Uterus (tissue), 2 donors: ENCODE results near the gene ITGB8.

Experiments used
- POLR2A ChIP-seq, 2 donors: fragments of 450-650 bp; IDR thresholded peaks; one replicate each; pipeline ENCODE4 v1.6.1; 2016; ENCODE audit warnings: antibody characterized with exemption in 2 of 2, mild to moderate bottlenecking in 1 of 2, moderate library complexity in 1 of 2
- TF ChIP-seq, protein P1 (sequence below), 4 experiments: fragments of 200-600 bp in 2 of 4; fragments of 450-650 bp in 2 of 4; sonication (generic) in 2 of 4; IDR thresholded peaks; one replicate each; pipeline ENCODE4 v1.5.1; 2016 to 2019; ENCODE audit warnings: antibody characterized with exemption in 4 of 4, mild to moderate bottlenecking in 2 of 4, moderate library complexity in 1 of 4

DNA sequence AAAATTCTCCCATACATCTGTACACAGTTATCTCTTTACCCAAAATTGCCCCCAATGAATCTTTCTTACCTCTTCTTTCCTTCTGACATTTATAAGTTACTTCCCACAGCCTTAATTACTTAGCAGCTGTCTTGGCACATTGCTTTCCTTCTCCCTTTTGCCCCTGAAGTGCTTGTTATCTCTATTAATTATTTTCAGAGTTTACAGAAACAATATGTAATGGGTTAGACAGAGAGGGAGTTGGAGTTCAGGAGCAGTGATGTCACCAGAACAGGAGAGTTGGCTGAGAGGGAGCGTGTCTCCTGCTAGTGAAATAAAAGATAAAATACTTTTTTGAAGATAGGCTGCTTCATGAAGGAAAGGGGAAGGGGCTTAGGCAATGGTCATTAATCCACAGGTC is 57.4 kb downstream of the ITGB8 start:
- TF ChIP-seq, protein P1, sequence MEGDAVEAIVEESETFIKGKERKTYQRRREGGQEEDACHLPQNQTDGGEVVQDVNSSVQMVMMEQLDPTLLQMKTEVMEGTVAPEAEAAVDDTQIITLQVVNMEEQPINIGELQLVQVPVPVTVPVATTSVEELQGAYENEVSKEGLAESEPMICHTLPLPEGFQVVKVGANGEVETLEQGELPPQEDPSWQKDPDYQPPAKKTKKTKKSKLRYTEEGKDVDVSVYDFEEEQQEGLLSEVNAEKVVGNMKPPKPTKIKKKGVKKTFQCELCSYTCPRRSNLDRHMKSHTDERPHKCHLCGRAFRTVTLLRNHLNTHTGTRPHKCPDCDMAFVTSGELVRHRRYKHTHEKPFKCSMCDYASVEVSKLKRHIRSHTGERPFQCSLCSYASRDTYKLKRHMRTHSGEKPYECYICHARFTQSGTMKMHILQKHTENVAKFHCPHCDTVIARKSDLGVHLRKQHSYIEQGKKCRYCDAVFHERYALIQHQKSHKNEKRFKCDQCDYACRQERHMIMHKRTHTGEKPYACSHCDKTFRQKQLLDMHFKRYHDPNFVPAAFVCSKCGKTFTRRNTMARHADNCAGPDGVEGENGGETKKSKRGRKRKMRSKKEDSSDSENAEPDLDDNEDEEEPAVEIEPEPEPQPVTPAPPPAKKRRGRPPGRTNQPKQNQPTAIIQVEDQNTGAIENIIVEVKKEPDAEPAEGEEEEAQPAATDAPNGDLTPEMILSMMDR (IDR thresholded peaks at IDR 0.05) = no peak
- no peak for TF ChIP-seq POLR2A (IDR thresholded peaks at IDR 0.05)
